H9 (cell line): ENCODE data around the gene BMPR1A. TPM values are rescaled to one million over a fixed set of nuclear protein-coding genes. Genes with fewer than 3 reads are reported as not detected.

Experiments
- DNase-seq: peaks from one replicate; pipeline ENCODE4 v3.0.0-alpha.2; 2017
- H2AFZ ChIP-seq: one replicate; pipeline ENCODE4 v1.6.1; 2013; ENCODE audit warnings: mild to moderate bottlenecking, low read length, control low read depth, moderate library complexity
- H2AK5ac ChIP-seq: 2 replicates; pipeline ENCODE4 v1.6.1; 2013; ENCODE audit warnings: low read length, control low read depth, mixed read lengths; ENCODE audit not compliant: insufficient read length
- H2BK120ac ChIP-seq: one replicate; pipeline ENCODE4 v1.6.1; 2013; ENCODE audit warnings: low read depth, mild to moderate bottlenecking, low read length, control low read depth, inconsistent platforms; ENCODE audit not compliant: poor library complexity, severe bottlenecking
- H2BK12ac ChIP-seq: 2 replicates; pipeline ENCODE4 v1.6.1; 2013; ENCODE audit warnings: low read length, control low read depth, mixed read lengths, low read depth; ENCODE audit not compliant: insufficient read length
- H2BK15ac ChIP-seq: 2 replicates; pipeline ENCODE4 v1.6.1; 2013; ENCODE audit warnings: low read depth, low read length, control low read depth
- H2BK20ac ChIP-seq: one replicate; pipeline ENCODE4 v1.6.1; 2013; ENCODE audit warnings: low read depth, mild to moderate bottlenecking, low read length, control low read depth, inconsistent platforms; ENCODE audit not compliant: poor library complexity, severe bottlenecking
- H2BK5ac ChIP-seq: 2 replicates; pipeline ENCODE4 v1.6.1; 2013; ENCODE audit warnings: low read length, control low read depth, mixed read lengths; ENCODE audit not compliant: insufficient read length
- H3K14ac ChIP-seq: 2 replicates; pipeline ENCODE4 v1.6.1; 2013; ENCODE audit warnings: low read length, control low read depth; ENCODE audit not compliant: insufficient read depth
- H3K18ac ChIP-seq: 2 replicates; pipeline ENCODE4 v1.6.1; 2013; ENCODE audit warnings: low read depth, mild to moderate bottlenecking, mixed read lengths, low read length, control low read depth; ENCODE audit not compliant: insufficient read length
- H3K23ac ChIP-seq: 2 replicates; pipeline ENCODE4 v1.6.1; 2013; ENCODE audit warnings: low read length, control low read depth, mixed read lengths, low read depth; ENCODE audit not compliant: insufficient read length
- H3K23me2 ChIP-seq: 2 replicates; pipeline ENCODE4 v1.6.1; 2013; ENCODE audit warnings: low read depth, mild to moderate bottlenecking, mixed read lengths, low read length, control low read depth; ENCODE audit not compliant: insufficient read length, poor library complexity, severe bottlenecking
- H3K27ac ChIP-seq: 2 replicates; pipeline ENCODE4 v1.5.1; 2013; ENCODE audit warnings: low read length, control low read depth, mixed read lengths, low read depth; ENCODE audit not compliant: insufficient read length
- H3K27me3 ChIP-seq: 2 replicates; pipeline ENCODE4 v1.6.1; 2013; ENCODE audit warnings: low read length, control low read depth, inconsistent platforms; ENCODE audit not compliant: insufficient read depth
- H3K4ac ChIP-seq: 2 replicates; pipeline ENCODE4 v1.6.1; 2013; ENCODE audit warnings: low read depth, mild to moderate bottlenecking, control low read depth, inconsistent platforms, low read length, moderate library complexity
- H3K4me1 ChIP-seq: 2 replicates; pipeline ENCODE4 v1.6.1; 2013; ENCODE audit warnings: low read length, control low read depth, inconsistent platforms; ENCODE audit not compliant: insufficient read depth
- H3K4me2 ChIP-seq: 2 replicates; pipeline ENCODE4 v1.6.1; 2013; ENCODE audit warnings: low read length, control low read depth, mixed read lengths; ENCODE audit not compliant: insufficient read length, insufficient read depth
- H3K56ac ChIP-seq: 2 replicates; pipeline ENCODE4 v1.6.1; 2013; ENCODE audit warnings: low read depth, mild to moderate bottlenecking, mixed read lengths, low read length, control low read depth; ENCODE audit not compliant: insufficient read length
- H3K79me1 ChIP-seq: 2 replicates; pipeline ENCODE4 v1.6.1; 2013; ENCODE audit warnings: low read depth, mild to moderate bottlenecking, moderate library complexity, low read length, control low read depth, inconsistent platforms; ENCODE audit not compliant: insufficient read depth, poor library complexity, severe bottlenecking
- H3K79me2 ChIP-seq: 2 replicates; pipeline ENCODE4 v1.6.1; 2013; ENCODE audit warnings: low read length, control low read depth, inconsistent platforms; ENCODE audit not compliant: insufficient read depth
- H3K9ac ChIP-seq: 2 replicates; pipeline ENCODE4 v1.6.1; 2013; ENCODE audit warnings: low read length, control low read depth, mixed read lengths; ENCODE audit not compliant: insufficient read length; ENCODE audit errors: extremely low read depth
- H3K9me3 ChIP-seq: one replicate; pipeline ENCODE4 v1.6.1; 2013; ENCODE audit warnings: low read depth, low read length, inconsistent platforms; ENCODE audit not compliant: control insufficient read depth
- H3T11ph ChIP-seq: one replicate; pipeline ENCODE4 v1.6.1; 2013; ENCODE audit warnings: mild to moderate bottlenecking, low read length, control low read depth, inconsistent platforms
- H4K20me1 ChIP-seq: one replicate; pipeline ENCODE4 v1.6.1; 2013; ENCODE audit not compliant: control insufficient read depth, insufficient read length, insufficient read depth
- H4K5ac ChIP-seq: 2 replicates; pipeline ENCODE4 v1.6.1; 2013; ENCODE audit warnings: low read depth, mild to moderate bottlenecking, mixed read lengths, low read length, control low read depth; ENCODE audit not compliant: insufficient read length
- H4K8ac ChIP-seq: replicated peaks from 2 replicates; pipeline ENCODE4 v1.6.1; 2013; ENCODE audit warnings: low read length, control low read depth, mixed read lengths, low read depth; ENCODE audit not compliant: insufficient read length
- H4K91ac ChIP-seq: 2 replicates; pipeline ENCODE4 v1.6.1; 2013; ENCODE audit warnings: low read depth, mild to moderate bottlenecking, moderate library complexity, mixed read lengths, low read length, control low read depth; ENCODE audit not compliant: insufficient read length
- H3K27ac Mint-ChIP-seq, 3 experiments: 2 replicates in 2 of 3; 3 replicates in 1 of 3; pipeline ENCODE4 v1.8.0; 2020 to 2021; ENCODE audit warnings: mixed read lengths in 3 of 3, mild to moderate bottlenecking in 1 of 3, moderate library complexity in 1 of 3
- H3K27me3 Mint-ChIP-seq: 2 replicates; pipeline ENCODE4 v1.8.0; 2021; ENCODE audit warnings: low read depth, mild to moderate bottlenecking, moderate library complexity, mixed read lengths
- H3K36me3 Mint-ChIP-seq, 3 experiments: 2 replicates in 2 of 3; 3 replicates in 1 of 3; pipeline ENCODE4 v1.8.0; 2020 to 2021; ENCODE audit warnings: low read depth in 3 of 3, mixed read lengths in 3 of 3; ENCODE audit not compliant: insufficient read depth in 1 of 3
- H3K4me1 Mint-ChIP-seq, 2 experiments: 2 replicates each; pipeline ENCODE4 v1.8.0; 2020; ENCODE audit warnings: mixed read lengths in 2 of 2
- H3K4me3 Mint-ChIP-seq, 2 experiments: 2 replicates in 1 of 2; 3 replicates in 1 of 2; pipeline ENCODE4 v1.8.0; 2020 to 2021; ENCODE audit warnings: mild to moderate bottlenecking in 2 of 2, mixed read lengths in 2 of 2, moderate library complexity in 1 of 2
- H3K9me3 Mint-ChIP-seq, 2 experiments: 2 replicates in 1 of 2; 3 replicates in 1 of 2; pipeline ENCODE4 v1.8.0; 2020; ENCODE audit warnings: mild to moderate bottlenecking in 2 of 2, mixed read lengths in 2 of 2, moderate library complexity in 1 of 2
- WGBS: extraction: QIAGEN DNeasy Blood & Tissue Kit; methylation state at CpG from one replicate; pipeline ENCODE4 v1.1.7; 2013; ENCODE audit warnings: missing lambda C conversion rate, low lambda C conversion rate, mixed read lengths; ENCODE audit not compliant: insufficient read length; ENCODE audit errors: extremely low coverage; 5-methylcytosine and 5-hydroxymethylcytosine counted together
- total RNA-seq: library from RNA; stranded (reverse); gene quantifications from 2 replicates; pipeline ENCODE4 v1.2.1, GENCODE V29; 2021
- TF ChIP-seq, protein P1 (sequence below): fragments of 200-600 bp; sonication (generic); conservative IDR thresholded peaks from 3 replicates; pipeline ENCODE4 v1.8.0; 2021; ENCODE audit warnings: antibody characterized with exemption, mild to moderate bottlenecking

The BMPR1A gene
- total RNA-seq, 1 experiment from 2014 or later: 138 TPM

DNA sequence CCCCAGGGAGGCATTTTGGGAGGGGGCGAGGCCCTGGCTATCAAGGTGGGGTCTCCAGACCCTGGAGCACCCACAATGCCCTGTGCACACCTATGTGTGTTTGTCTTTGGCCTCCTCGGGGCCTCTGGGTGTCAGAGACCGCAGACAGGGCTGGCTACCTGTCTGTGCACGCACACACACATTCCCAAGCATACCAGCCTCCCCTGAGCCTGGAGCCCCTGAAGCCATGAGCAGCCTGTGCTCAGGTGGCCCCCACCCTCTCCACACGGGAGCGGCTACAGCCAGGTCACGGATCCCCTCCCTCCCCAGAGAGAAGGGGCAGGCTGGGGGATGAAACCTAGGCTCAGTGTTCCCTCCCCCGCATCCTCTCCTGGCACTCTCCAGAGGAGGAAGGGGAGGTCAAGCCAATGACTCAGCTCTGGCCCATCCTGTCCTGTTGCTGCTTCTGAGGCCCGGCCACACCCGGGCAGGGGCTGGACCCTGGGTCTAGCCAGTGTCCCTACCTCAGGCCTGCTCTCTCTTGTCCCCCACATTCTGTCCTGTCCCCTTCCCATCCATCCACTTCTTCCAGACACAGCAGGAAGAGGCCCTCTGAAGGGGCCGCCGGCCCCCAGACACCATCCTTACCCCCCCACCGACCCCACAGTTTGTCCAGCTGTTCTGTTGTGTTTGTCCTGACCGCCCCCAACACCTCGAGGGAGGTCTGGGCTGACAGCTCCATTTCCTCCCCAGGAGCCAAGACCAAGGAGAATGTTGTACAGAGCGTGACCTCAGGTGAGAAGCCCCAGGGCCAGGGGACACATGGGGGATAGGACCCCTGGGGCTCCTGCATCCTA is 202.7 kb downstream of the BMPR1A start:
- Histone ChIP-seq H3K9ac (no peak overlapping the region), H3K27me3 (no peaks in the 10 kb centered on the region), H3K56ac (no peak overlapping the region), H3K4me1 (peaks cover 7% of the 10 kb centered on the region; the same call in 1 of the 2 replicates), H3T11ph (no peak overlapping the region), H4K91ac (no peak overlapping the region), H2BK20ac (no peak overlapping the region), H3K9me3 (no peaks in the 10 kb centered on the region), H2BK120ac (no peak overlapping the region), H3K4ac (no peak overlapping the region), H2AFZ (no peak overlapping the region), H3K23ac (no peak overlapping the region), H3K27ac (no peak overlapping the region), H3K14ac (no peak overlapping the region), H2BK15ac (no peak overlapping the region), H3K79me2 (no peaks in the 10 kb centered on the region), H3K23me2 (no peaks in the 10 kb centered on the region), H4K5ac (no peak overlapping the region), H2BK5ac (no peak overlapping the region), H4K20me1 (no peaks in the 10 kb centered on the region), H3K18ac (no peak overlapping the region), H2BK12ac (no peak overlapping the region), H4K8ac (no peak overlapping the region), H3K4me2 (no peak overlapping the region), H2AK5ac (no peak overlapping the region), H3K79me1 (no peaks in the 10 kb centered on the region)
- TF ChIP-seq, protein P1, sequence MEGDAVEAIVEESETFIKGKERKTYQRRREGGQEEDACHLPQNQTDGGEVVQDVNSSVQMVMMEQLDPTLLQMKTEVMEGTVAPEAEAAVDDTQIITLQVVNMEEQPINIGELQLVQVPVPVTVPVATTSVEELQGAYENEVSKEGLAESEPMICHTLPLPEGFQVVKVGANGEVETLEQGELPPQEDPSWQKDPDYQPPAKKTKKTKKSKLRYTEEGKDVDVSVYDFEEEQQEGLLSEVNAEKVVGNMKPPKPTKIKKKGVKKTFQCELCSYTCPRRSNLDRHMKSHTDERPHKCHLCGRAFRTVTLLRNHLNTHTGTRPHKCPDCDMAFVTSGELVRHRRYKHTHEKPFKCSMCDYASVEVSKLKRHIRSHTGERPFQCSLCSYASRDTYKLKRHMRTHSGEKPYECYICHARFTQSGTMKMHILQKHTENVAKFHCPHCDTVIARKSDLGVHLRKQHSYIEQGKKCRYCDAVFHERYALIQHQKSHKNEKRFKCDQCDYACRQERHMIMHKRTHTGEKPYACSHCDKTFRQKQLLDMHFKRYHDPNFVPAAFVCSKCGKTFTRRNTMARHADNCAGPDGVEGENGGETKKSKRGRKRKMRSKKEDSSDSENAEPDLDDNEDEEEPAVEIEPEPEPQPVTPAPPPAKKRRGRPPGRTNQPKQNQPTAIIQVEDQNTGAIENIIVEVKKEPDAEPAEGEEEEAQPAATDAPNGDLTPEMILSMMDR: no peak
- Mint-ChIP-seq H3K4me1 (peaks cover 40 to 47% of the 10 kb centered on the region in 2 experiments), H3K36me3 (no peaks in the 10 kb centered on the region; a peak in 1 of 7 replicates), H3K27me3 (no peaks in the 10 kb centered on the region; the same call in 1 of the 2 replicates), H3K4me3 (no peak overlapping the region; a peak in 1 of 5 replicates), H3K27ac (peak overlapping the region in 2 of 3 experiments; percentile 64 to 89; a peak in 3 of 7 replicates), H3K9me3 (peaks cover 0 to 1% of the 10 kb centered on the region in 2 experiments; a peak in 2 of 5 replicates)
- DNase-seq: peak; percentile 58
- whole genome bisulfite sequencing: no CpG with 5 or more reads among the region's 16 CpGs
